Endothelial cell of umbilical vein (primary cell): ENCODE data around the gene TSPAN10. TPM values are rescaled to one million over a fixed set of nuclear protein-coding genes. Genes with fewer than 3 reads are reported as not detected.

Experiments
- BruUV-seq: library from RNA; stranded (reverse); fragments of 400-500 nt; replicated peaks from 2 replicates; lab custom pipeline; 2021; lab: Mats Ljungman, UMichigan
- CTCF ChIA-PET: fragments of 300-600, 350-600 bp; sonication (Branson Sonifier 250); formaldehyde crosslinking; loops from one replicate; lab custom pipeline; 2021; ENCODE audit warnings: antibody characterized with exemption, inconsistent platforms; lab: Charles Lee
- POLR2A ChIA-PET: fragments of 300-600, 350-600 bp; sonication (Branson Sonifier 250); formaldehyde crosslinking; loops from one replicate; lab custom pipeline; 2021; ENCODE audit warnings: antibody characterized with exemption, inconsistent platforms; lab: Charles Lee
- DNase-seq: peaks from one replicate; pipeline ENCODE4 v3.0.0-alpha.2; 2011; ENCODE audit warnings: low read depth, low spot score
- FAIRE-seq: peaks from 2 replicates; lab custom pipeline; 2011; peaks lifted over from hg19 to GRCh38; lab: Jason Lieb, UNC
- H2AFZ ChIP-seq: 2 replicates; pipeline ENCODE4 v1.6.0; 2012; ENCODE audit warnings: low read depth, low read length, control low read depth, inconsistent platforms
- H3K27ac ChIP-seq: 2 replicates; pipeline ENCODE4 v1.5.1; 2011; ENCODE audit warnings: low read depth, mild to moderate bottlenecking, control low read depth, low read length, moderate library complexity; ENCODE audit not compliant: insufficient read depth
- H3K27me3 ChIP-seq, 2 experiments: 2 replicates each; pipeline versions ENCODE4 v1.6.0 to v1.6.1; 2011; ENCODE audit warnings: low read length in 2 of 2, mixed read lengths in 1 of 2; ENCODE audit not compliant: control insufficient read depth in 2 of 2, insufficient read depth in 2 of 2
- H3K36me3 ChIP-seq, 2 experiments: 2 replicates in 1 of 2; 3 replicates in 1 of 2; pipeline ENCODE4 v1.5.1; 2011; ENCODE audit warnings: low read length in 2 of 2, mild to moderate bottlenecking in 1 of 2, moderate library complexity in 1 of 2; ENCODE audit not compliant: control insufficient read depth in 2 of 2, insufficient read depth in 2 of 2; ENCODE audit errors: extremely low read depth in 1 of 2
- H3K4me1 ChIP-seq: 3 replicates; pipeline ENCODE4 v1.5.1; 2011; ENCODE audit warnings: mild to moderate bottlenecking, low read length; ENCODE audit not compliant: control insufficient read depth, insufficient read depth; ENCODE audit errors: extremely low read depth
- H3K4me2 ChIP-seq: 2 replicates; pipeline ENCODE4 v1.6.1; 2011; ENCODE audit warnings: low read length, control low read depth, mixed read lengths; ENCODE audit not compliant: insufficient read depth
- H3K4me3 ChIP-seq, 3 experiments: fragments of 200-600 bp in 1 of 3; sonication (generic), shearing (Covaris generic) in 1 of 3; replicated peaks in 1 of 3; 2 replicates each; pipeline ENCODE4 v1.5.1; 2011 to 2016; ENCODE audit warnings: control low read depth in 3 of 3, low read length in 3 of 3, mild to moderate bottlenecking in 2 of 3, inconsistent platforms in 1 of 3, low read depth in 1 of 3, moderate library complexity in 1 of 3; ENCODE audit not compliant: insufficient read depth in 1 of 3
- H3K79me2 ChIP-seq: 2 replicates; pipeline ENCODE4 v1.6.0; 2012; ENCODE audit warnings: low read length, inconsistent platforms; ENCODE audit not compliant: control insufficient read depth, insufficient read depth
- H3K9ac ChIP-seq: replicated peaks from 2 replicates; pipeline ENCODE3; 2011; ENCODE audit warnings: low read length, control low read depth; ENCODE audit not compliant: insufficient read depth; ENCODE audit errors: extremely low read depth
- H3K9me1 ChIP-seq: replicated peaks from 3 replicates; pipeline ENCODE4 v1.6.0; 2011; ENCODE audit warnings: mild to moderate bottlenecking, low read length; ENCODE audit not compliant: control insufficient read depth, insufficient read depth; ENCODE audit errors: extremely low read depth
- H3K9me3 ChIP-seq: replicated peaks from 2 replicates; pipeline ENCODE4 v1.5.1; 2012; ENCODE audit warnings: low read length, inconsistent platforms; ENCODE audit not compliant: control insufficient read depth, insufficient read depth
- H4K20me1 ChIP-seq: replicated peaks from 2 replicates; pipeline ENCODE3; 2011; ENCODE audit warnings: mild to moderate bottlenecking, low read length; ENCODE audit not compliant: control insufficient read depth, insufficient read depth; ENCODE audit errors: extremely low read depth
- EZH2 ChIP-seq: IDR thresholded peaks from 2 replicates; pipeline ENCODE4 v1.6.1; 2012; ENCODE audit warnings: borderline replicate concordance, low read depth, mild to moderate bottlenecking, moderate library complexity, low read length, inconsistent platforms; ENCODE audit not compliant: severe bottlenecking
- FOS ChIP-seq: IDR thresholded peaks from 2 replicates; pipeline ENCODE4 v1.6.1; 2011; ENCODE audit warnings: mild to moderate bottlenecking, low read length, moderate library complexity, borderline replicate concordance; ENCODE audit not compliant: insufficient read depth
- GATA2 ChIP-seq: IDR thresholded peaks from 2 replicates; pipeline ENCODE4 v1.7.0; 2011; ENCODE audit warnings: low read depth, mild to moderate bottlenecking, moderate library complexity, mixed read lengths, low read length; ENCODE audit not compliant: insufficient read length, insufficient read depth
- JUN ChIP-seq: IDR thresholded peaks from 2 replicates; pipeline ENCODE4 v1.6.1; 2011; ENCODE audit warnings: borderline replicate concordance, low read depth; ENCODE audit not compliant: insufficient read length, insufficient read depth
- MYC ChIP-seq: IDR thresholded peaks from one replicate; pipeline ENCODE4 v1.6.1; 2011; ENCODE audit warnings: mild to moderate bottlenecking, low read depth, low read length
- POLR2A ChIP-seq: IDR thresholded peaks from 2 replicates; pipeline ENCODE4 v1.6.1; 2012; ENCODE audit warnings: low read depth, mild to moderate bottlenecking, control low read depth, low read length
- POLR2AphosphoS5 ChIP-seq: IDR thresholded peaks from 2 replicates; pipeline ENCODE4 v1.6.1; 2012; ENCODE audit warnings: low read depth, mild to moderate bottlenecking, control low read depth, low read length, moderate library complexity; ENCODE audit not compliant: insufficient read depth
- dilution Hi-C: fragments of 300-500 bp; cut with MboI; formaldehyde crosslinking; loops from one replicate; pipeline ENCODE4 v1.15.0; 2019; ENCODE audit warnings: low sequenced_read_pairs; ENCODE audit not compliant: extremely low pct_ligation_motif_present
- intact Hi-C: fragments of 100-400 bp; cut with micrococcal nuclease; formaldehyde crosslinking; loops from one replicate; pipeline ENCODE4 v1.10.0; 2022
- polyA plus RNA-seq, 4 experiments: library from polyadenylated mRNA; depleted of rRNA in 3 of 4; stranded (reverse) in 3 of 4; unstranded in 1 of 4; fragments of >200 nt; gene quantifications; 2 replicates each; pipeline versions ENCODE4 v1.2.1 to v1.2.3, GENCODE V29; 2011 to 2012; ENCODE audit warnings: missing spikeins in 1 of 4
- total RNA-seq: library from RNA; stranded (reverse); gene quantifications from 2 replicates; pipeline ENCODE4 v1.2.3, GENCODE V29; 2021
- TF ChIP-seq, protein P1 (sequence below): IDR thresholded peaks from 2 replicates; pipeline ENCODE4 v1.6.1; 2011; ENCODE audit not compliant: insufficient read depth, insufficient read length
- TF ChIP-seq, protein P2 (sequence below), 2 donors: IDR thresholded peaks; 1 replicate in 1 of 2; 2 replicates in 1 of 2; pipeline ENCODE4 v1.5.1; 2011; ENCODE audit warnings: low read length in 2 of 2, mild to moderate bottlenecking in 2 of 2, moderate library complexity in 2 of 2, control low read depth in 1 of 2, inconsistent platforms in 1 of 2, low read depth in 1 of 2; ENCODE audit not compliant: insufficient read depth in 1 of 2; ENCODE audit errors: extremely low read depth in 1 of 2

TSPAN10 gene
- total and polyA plus RNA-seq, 2 donors (not counting 3 experiments of a cell fraction or from before 2014, with no cell fraction given): 0.91 to 1.1 TPM

DNA sequence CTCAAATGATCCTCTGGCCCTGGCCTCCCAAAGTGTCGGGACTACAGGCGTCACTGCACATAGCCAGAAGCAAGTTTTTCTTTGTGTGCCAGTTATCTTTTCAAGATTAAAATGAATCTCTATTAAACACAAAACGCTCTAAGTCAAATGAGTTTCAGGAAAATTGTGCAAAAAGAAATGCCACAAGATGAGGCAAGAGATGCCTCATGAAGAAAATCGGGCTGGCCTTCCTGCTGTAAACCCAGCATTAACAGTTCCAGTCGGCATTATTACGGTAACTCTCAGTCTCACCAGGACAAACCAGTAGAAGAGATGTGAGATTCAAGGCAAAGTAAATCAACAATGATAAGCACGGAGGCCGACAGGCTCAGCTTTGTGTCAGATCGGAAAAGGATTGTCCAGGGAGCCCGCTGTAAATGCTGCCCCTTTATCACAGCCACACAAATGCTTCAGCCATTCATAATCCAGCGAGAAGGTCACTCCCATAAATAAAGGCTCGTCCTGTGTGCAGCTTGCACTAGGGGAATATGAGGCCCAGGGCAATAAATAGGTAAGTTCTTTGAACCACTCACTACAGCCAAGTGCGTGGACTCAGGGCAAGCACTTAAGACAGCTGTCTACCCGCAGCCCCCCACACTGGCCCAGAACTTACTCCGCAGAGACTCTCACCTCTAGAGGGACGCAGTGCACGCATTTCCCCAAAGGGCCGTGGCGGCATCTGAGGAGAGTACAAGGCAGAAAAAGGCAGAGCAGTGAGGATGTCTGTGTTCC is 27.3 kb upstream of the TSPAN10 start:
- dilution Hi-C loops: no loop called here
- TF ChIP-seq POLR2AphosphoS5 (no peak), JUN (no peak), MYC (no peak), FOS (no peak), POLR2A (no peak), GATA2 (no peak), EZH2 (no peak)
- TF ChIP-seq, protein P1, sequence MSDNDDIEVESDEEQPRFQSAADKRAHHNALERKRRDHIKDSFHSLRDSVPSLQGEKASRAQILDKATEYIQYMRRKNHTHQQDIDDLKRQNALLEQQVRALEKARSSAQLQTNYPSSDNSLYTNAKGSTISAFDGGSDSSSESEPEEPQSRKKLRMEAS: no peak
- TF ChIP-seq, protein P2, sequence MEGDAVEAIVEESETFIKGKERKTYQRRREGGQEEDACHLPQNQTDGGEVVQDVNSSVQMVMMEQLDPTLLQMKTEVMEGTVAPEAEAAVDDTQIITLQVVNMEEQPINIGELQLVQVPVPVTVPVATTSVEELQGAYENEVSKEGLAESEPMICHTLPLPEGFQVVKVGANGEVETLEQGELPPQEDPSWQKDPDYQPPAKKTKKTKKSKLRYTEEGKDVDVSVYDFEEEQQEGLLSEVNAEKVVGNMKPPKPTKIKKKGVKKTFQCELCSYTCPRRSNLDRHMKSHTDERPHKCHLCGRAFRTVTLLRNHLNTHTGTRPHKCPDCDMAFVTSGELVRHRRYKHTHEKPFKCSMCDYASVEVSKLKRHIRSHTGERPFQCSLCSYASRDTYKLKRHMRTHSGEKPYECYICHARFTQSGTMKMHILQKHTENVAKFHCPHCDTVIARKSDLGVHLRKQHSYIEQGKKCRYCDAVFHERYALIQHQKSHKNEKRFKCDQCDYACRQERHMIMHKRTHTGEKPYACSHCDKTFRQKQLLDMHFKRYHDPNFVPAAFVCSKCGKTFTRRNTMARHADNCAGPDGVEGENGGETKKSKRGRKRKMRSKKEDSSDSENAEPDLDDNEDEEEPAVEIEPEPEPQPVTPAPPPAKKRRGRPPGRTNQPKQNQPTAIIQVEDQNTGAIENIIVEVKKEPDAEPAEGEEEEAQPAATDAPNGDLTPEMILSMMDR (IDR thresholded peaks at IDR 0.05; ENCODE audit: extremely low read depth in 1 of 2, insufficient read depth in 1 of 2, low read depth in 1 of 2, low read length in 2 of 2): no peak
- Histone ChIP-seq H3K9ac (no peak overlapping the region), H3K4me3 (no peak overlapping the region), H3K79me2 (peaks cover 36% of the 10 kb centered on the region), H3K4me2 (no peak overlapping the region), H3K27me3 (no peaks in the 10 kb centered on the region), H3K36me3 (peaks cover 24 to 37% of the 10 kb centered on the region in 2 experiments), H3K4me1 (no peaks in the 10 kb centered on the region), H4K20me1 (no peaks in the 10 kb centered on the region), H3K9me1 (no peaks in the 10 kb centered on the region), H2AFZ (no peak overlapping the region), H3K27ac (no peak overlapping the region), H3K9me3 (no peaks in the 10 kb centered on the region)
- ChIA-PET CTCF (interaction anchor here (0.6 kb wide), 1 partner anchor 45 kb away, joined by 3 read pairs; no protein-coding TSS in a partner anchor), POLR2A (no interaction called here)
- FAIRE-seq (no peak), DNase-seq (no peak)
- no TSS peak for BruUV-seq
- intact Hi-C loops: no loop called here
